ENCODE data around the gene ZMYND19. TPM values are rescaled to one million over a fixed set of nuclear protein-coding genes. Genes with fewer than 3 reads are reported as not detected.
"Not testable (repeated sequence)": the region's sequence is repeated elsewhere in the genome, so short reads cannot be mapped to it uniquely, and the experiment has no call there.

The ZMYND19 gene
- total RNA-seq, 1 donor from 2014 or later: 28.5 TPM

DNA sequence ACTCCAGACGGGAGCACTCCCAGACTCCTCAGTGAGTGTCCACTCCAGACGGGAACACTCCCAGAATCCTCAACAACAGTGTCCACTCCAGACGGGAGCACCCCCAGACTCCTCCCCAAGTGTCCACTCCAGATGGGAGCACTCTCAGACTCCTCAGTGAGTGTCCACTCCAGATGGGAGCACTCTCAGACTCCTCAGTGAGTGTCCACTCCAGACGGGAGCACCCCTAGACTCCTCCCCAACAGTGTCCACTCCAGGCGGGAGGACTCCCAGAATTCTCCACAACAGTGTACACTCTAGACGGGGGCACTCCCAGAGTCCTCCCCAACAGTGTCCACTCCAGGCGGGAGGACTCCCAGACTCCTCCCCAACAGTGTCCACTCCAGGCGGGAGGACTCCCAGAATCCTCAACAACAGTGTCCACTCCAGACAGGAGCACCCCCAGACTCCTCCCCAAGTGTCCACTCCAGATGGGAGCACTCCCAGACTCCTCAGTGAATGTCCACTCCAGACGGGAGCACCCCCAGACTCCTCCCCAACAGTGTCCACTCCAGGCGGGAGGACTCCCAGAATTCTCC lies 57.3 kb downstream of the ZMYND19 start:
- DNase-seq (ENCODE audit: low read depth, low spot score): not testable (repeated sequence)

Other genes starting within 250 kb of the ZMYND19 start
- 14.2 and 24.3 TPM in 2 replicates for gene EXD3, start 167.3 kb downstream of the ZMYND19 start, total RNA-seq
- gene NOXA1, start 167.1 kb downstream of the ZMYND19 start, total RNA-seq: 0.11 and 0.66 TPM in 2 replicates
- gene ENTPD8, start 149.2 kb downstream of the ZMYND19 start, total RNA-seq: 0.04 and 0.07 TPM in 2 replicates
- gene NSMF, start 131.2 kb downstream of the ZMYND19 start, total RNA-seq: 20.6 and 23.9 TPM in 2 replicates
- gene PNPLA7, start 40.1 kb downstream of the ZMYND19 start, total RNA-seq: 0.20 and 0.53 TPM in 2 replicates
- gene MRPL41, start 38.6 kb downstream of the ZMYND19 start, total RNA-seq: 39.9 and 50.6 TPM in 2 replicates
- gene DPH7, start 11.6 kb downstream of the ZMYND19 start, total RNA-seq: 23.1 and 28.0 TPM in 2 replicates
- 19.4 and 22.1 TPM in 2 replicates for gene ARRDC1, start 15.2 kb upstream of the ZMYND19 start, total RNA-seq
- 68.3 and 70.8 TPM in 2 replicates for gene EHMT1, start 28.5 kb upstream of the ZMYND19 start, total RNA-seq